PC-3 (cell line): ENCODE measurements around the gene CLTCL1. TPM values are rescaled to one million over a fixed set of nuclear protein-coding genes. Genes with fewer than 3 reads are reported as not detected.

Experiments
- ATAC-seq: fragments of 200-7000 bp; cut with Tn5 transposase; 2 replicates; pipeline ENCODE4 v1.9.1; 2020; ENCODE audit warnings: mild to moderate bottlenecking, moderate library complexity
- BruUV-seq: library from RNA; stranded (reverse); fragments of 400-500 nt; replicated peaks from 2 replicates; lab custom pipeline; 2021; lab: Mats Ljungman, UMichigan
- CTCF ChIA-PET: fragments of 300-600 bp; sonication (Branson Sonifier 250); formaldehyde crosslinking; loops from one replicate; lab custom pipeline; 2022; ENCODE audit warnings: antibody characterized with exemption; lab: Charles Lee
- POLR2A ChIA-PET: fragments of 300-600 bp; sonication (Branson Sonifier 250); formaldehyde crosslinking; loops from one replicate; lab custom pipeline; 2022; ENCODE audit warnings: antibody characterized with exemption; ENCODE audit not compliant: unreplicated experiment; lab: Charles Lee
- DNase-seq: peaks from one replicate; pipeline ENCODE4 v3.0.0-alpha.2; 2015
- H2AFZ ChIP-seq: fragments of 300-600 bp; sonication (generic); 2 replicates; pipeline ENCODE4 v1.6.0; 2016; ENCODE audit warnings: antibody characterized with exemption, low read length
- H3F3A ChIP-seq: fragments of 300-600 bp; sonication (generic); one replicate; pipeline ENCODE4 v1.6.0; 2017; ENCODE audit warnings: antibody characterized with exemption, low read length, control low read depth, mild to moderate bottlenecking; ENCODE audit not compliant: unreplicated experiment
- H3K27ac ChIP-seq: fragments of 300-600 bp; sonication (generic); 2 replicates; pipeline ENCODE4 v1.5.1; 2016; ENCODE audit warnings: mild to moderate bottlenecking, low read length
- H3K27me3 ChIP-seq: fragments of 300-600 bp; sonication (generic); 2 replicates; pipeline ENCODE4 v1.6.1; 2016; ENCODE audit warnings: low read length, mixed read lengths
- H3K36me3 ChIP-seq: fragments of 300-600 bp; sonication (generic); 2 replicates; pipeline ENCODE4 v1.6.1; 2016; ENCODE audit warnings: low read depth, mixed run types, low read length, mixed read lengths
- H3K4me1 ChIP-seq: fragments of 300-600 bp; sonication (generic); 2 replicates; pipeline ENCODE4 v1.5.1; 2016; ENCODE audit warnings: low read length; ENCODE audit not compliant: insufficient read depth
- H3K4me2 ChIP-seq: fragments of 300-600 bp; sonication (generic); 2 replicates; pipeline ENCODE4 v1.6.0; 2016; ENCODE audit warnings: low read length
- H3K4me3 ChIP-seq: fragments of 300-600 bp; sonication (generic); 2 replicates; pipeline ENCODE4 v1.5.1; 2016; ENCODE audit warnings: mild to moderate bottlenecking, low read length, mixed read lengths
- H3K79me2 ChIP-seq: fragments of 300-600 bp; sonication (generic); 2 replicates; pipeline ENCODE4 v1.6.1; 2017; ENCODE audit warnings: low read length, mixed read lengths
- H3K9ac ChIP-seq: fragments of 300-600 bp; sonication (generic); 2 replicates; pipeline ENCODE4 v1.6.0; 2016; ENCODE audit warnings: mild to moderate bottlenecking, low read length
- H3K9me2 ChIP-seq: fragments of 300-600 bp; sonication (generic); replicated peaks from 2 replicates; pipeline ENCODE4 v1.6.1; 2016; ENCODE audit warnings: mixed run types, low read length, mixed read lengths
- H3K9me3 ChIP-seq: fragments of 300-600 bp; sonication (generic); 2 replicates; pipeline ENCODE4 v1.6.1; 2016; ENCODE audit warnings: low read length, mixed read lengths
- H4K20me1 ChIP-seq: fragments of 300-600 bp; sonication (generic); 2 replicates; pipeline ENCODE4 v1.6.1; 2016; ENCODE audit warnings: low read length, mixed read lengths
- EZH2 ChIP-seq: fragments of 300-600 bp; sonication (generic); IDR thresholded peaks from one replicate; pipeline ENCODE4 v1.6.1; 2017; ENCODE audit warnings: antibody characterized with exemption, mild to moderate bottlenecking, low read length; ENCODE audit not compliant: unreplicated experiment
- EZH2phosphoT487 ChIP-seq: fragments of 300-600 bp; sonication (generic); IDR thresholded peaks from 2 replicates; pipeline ENCODE4 v1.6.1; 2018; ENCODE audit warnings: mild to moderate bottlenecking, antibody characterized with exemption, low read length, borderline replicate concordance
- intact Hi-C: fragments of 100-400 bp; cut with micrococcal nuclease; formaldehyde crosslinking; loops from 2 replicates; pipeline ENCODE4 v1.9.0; 2023
- total RNA-seq: library from RNA; depleted of rRNA; stranded (reverse); fragments of >200 nt; gene quantifications from 2 replicates; pipeline ENCODE4 v1.2.3, GENCODE V29; 2014
- TF ChIP-seq, protein P1 (sequence below): fragments of 300-600 bp; sonication (generic); conservative IDR thresholded peaks from 2 replicates; pipeline ENCODE4 v1.5.1; 2017; ENCODE audit warnings: antibody characterized with exemption, low read depth, mild to moderate bottlenecking, low read length

CLTCL1 gene
- total RNA-seq, 1 experiment from 2014 or later: 5.5 TPM

DNA sequence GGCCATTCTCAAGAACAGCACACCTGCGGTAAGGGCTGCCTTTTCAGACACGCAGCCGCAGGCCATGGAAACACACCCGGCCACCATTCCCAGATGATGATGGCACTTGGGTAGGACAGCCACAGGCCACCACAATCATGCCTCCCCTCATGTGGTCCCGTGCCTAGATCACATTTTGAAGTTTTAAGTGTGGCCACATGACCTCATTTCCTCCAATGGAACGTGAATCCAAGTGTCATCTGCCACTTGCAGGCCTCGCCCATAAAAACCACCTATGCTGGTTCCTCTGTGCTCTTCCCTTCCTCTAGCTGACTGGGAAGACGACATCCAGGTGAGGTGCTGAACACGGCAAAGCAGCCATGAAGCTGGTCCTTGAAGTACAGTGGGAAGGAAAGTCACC lies 68.4 kb downstream of the CLTCL1 start:
- intact Hi-C loops: no loop called here
- H3K27ac ChIP-seq: no peak overlapping the region
- BruUV-seq: no TSS peak
- POLR2A ChIA-PET: no interaction called here
- no peak overlapping the region for H3K9ac ChIP-seq
- no peaks in the 10 kb centered on the region for H3K9me2 ChIP-seq
- ATAC-seq (no peak), DNase-seq (no peak)
- H3K79me2 ChIP-seq: no peaks in the 10 kb centered on the region
- no peaks in the 10 kb centered on the region for H3K27me3 ChIP-seq
- CTCF ChIA-PET: no interaction called here
- no peak for TF ChIP-seq EZH2
- TF ChIP-seq, protein P1, sequence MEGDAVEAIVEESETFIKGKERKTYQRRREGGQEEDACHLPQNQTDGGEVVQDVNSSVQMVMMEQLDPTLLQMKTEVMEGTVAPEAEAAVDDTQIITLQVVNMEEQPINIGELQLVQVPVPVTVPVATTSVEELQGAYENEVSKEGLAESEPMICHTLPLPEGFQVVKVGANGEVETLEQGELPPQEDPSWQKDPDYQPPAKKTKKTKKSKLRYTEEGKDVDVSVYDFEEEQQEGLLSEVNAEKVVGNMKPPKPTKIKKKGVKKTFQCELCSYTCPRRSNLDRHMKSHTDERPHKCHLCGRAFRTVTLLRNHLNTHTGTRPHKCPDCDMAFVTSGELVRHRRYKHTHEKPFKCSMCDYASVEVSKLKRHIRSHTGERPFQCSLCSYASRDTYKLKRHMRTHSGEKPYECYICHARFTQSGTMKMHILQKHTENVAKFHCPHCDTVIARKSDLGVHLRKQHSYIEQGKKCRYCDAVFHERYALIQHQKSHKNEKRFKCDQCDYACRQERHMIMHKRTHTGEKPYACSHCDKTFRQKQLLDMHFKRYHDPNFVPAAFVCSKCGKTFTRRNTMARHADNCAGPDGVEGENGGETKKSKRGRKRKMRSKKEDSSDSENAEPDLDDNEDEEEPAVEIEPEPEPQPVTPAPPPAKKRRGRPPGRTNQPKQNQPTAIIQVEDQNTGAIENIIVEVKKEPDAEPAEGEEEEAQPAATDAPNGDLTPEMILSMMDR: no peak
- no peak for TF ChIP-seq EZH2phosphoT487
- no peaks in the 10 kb centered on the region for H4K20me1 ChIP-seq
- no peaks in the 10 kb centered on the region for H3F3A ChIP-seq
- H3K4me2 ChIP-seq: no peak overlapping the region
- H2AFZ ChIP-seq: no peak overlapping the region
- no peaks in the 10 kb centered on the region for H3K4me1 ChIP-seq
- H3K36me3 ChIP-seq: no peaks in the 10 kb centered on the region
- H3K9me3 ChIP-seq: no peaks in the 10 kb centered on the region
- no peak overlapping the region for H3K4me3 ChIP-seq

DNA sequence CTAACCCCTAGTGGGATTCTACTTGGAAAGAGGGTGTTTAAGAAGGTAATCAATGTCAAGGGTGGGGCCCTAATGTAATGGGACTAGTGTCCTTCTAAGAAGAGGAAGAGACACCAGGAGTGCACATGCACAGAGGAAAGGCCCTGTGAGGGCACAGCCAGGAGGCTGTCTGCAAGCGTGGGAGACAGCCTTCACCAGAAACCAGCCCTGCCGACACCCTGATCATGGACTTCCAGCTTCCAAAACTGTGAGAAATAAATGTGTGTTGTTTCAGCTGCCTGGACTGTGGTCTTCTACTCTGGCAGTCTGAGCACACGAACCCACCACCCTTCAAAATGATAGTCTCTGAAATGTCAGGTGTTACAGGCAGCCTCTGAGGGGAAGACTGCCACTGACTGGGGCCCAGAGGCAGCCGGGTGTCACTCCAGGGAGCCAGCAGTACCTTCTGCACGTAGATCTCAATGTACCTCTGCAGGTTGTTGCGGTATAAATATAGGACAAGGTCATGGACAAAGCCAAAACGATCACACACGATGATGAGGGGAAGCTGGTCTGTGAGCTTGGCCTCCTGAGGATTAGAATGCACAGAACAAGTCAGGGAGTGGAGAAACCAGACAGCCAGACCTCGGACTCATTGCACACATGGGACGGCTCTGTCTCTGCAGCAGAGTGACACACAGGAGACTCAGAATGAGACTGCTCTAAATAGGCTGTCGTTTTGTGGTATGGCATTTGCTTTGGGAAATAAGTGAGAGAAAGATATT lies 69.1 kb downstream of the CLTCL1 start:
- Histone ChIP-seq H3K4me1 (no peaks in the 10 kb centered on the region), H4K20me1 (no peaks in the 10 kb centered on the region), H3K27me3 (no peaks in the 10 kb centered on the region), H3K9me2 (no peaks in the 10 kb centered on the region), H3K4me2 (no peak overlapping the region), H3K4me3 (no peak overlapping the region), H3K9ac (no peak overlapping the region), H3K27ac (no peak overlapping the region), H3K79me2 (no peaks in the 10 kb centered on the region), H3K36me3 (no peaks in the 10 kb centered on the region), H2AFZ (no peak overlapping the region), H3K9me3 (no peaks in the 10 kb centered on the region), H3F3A (no peaks in the 10 kb centered on the region)
- intact Hi-C loops: no loop called here
- ChIA-PET POLR2A (no interaction called here), CTCF (no interaction called here)
- BruUV-seq: no TSS peak
- DNase-seq (no peak), ATAC-seq (no peak)
- no peak for TF ChIP-seq EZH2phosphoT487
- TF ChIP-seq EZH2: no peak
- TF ChIP-seq, protein P1: no peak

DNA sequence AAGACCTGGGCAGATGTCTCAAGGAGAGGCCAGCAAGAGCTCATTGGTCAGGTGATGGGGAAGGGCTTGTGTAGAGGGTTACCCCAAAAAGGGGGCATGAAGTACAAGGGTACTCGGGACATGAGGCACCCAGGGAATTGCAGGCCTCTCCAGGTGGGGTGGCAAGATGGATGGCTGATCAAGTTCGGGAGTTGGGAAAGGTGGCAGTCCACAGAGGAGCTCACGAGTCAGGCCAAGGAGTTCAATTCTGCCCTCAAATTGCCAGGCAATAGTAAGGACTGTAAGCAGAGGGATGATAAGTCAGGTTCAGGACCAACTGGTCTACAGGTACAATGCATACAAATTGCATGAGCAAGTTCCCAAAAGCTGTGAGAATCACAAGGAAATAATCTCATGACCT lies 70.7 kb downstream of the CLTCL1 start:
- Histone ChIP-seq H3K4me2 (no peak overlapping the region), H3K79me2 (no peaks in the 10 kb centered on the region), H3K4me3 (no peak overlapping the region), H2AFZ (no peak overlapping the region), H3K27ac (no peak overlapping the region), H3K9ac (no peak overlapping the region), H3K9me3 (no peaks in the 10 kb centered on the region), H3K36me3 (no peaks in the 10 kb centered on the region), H3K27me3 (no peaks in the 10 kb centered on the region), H4K20me1 (no peaks in the 10 kb centered on the region), H3K4me1 (no peaks in the 10 kb centered on the region), H3F3A (no peaks in the 10 kb centered on the region), H3K9me2 (no peaks in the 10 kb centered on the region)
- DNase-seq (no peak), ATAC-seq (no peak)
- POLR2A ChIA-PET: no interaction called here
- CTCF ChIA-PET: no interaction called here
- intact Hi-C loops: no loop called here
- TF ChIP-seq, protein P1: no peak
- TF ChIP-seq EZH2phosphoT487: no peak
- no peak for TF ChIP-seq EZH2
- BruUV-seq: no TSS peak
